AML-193 (cell line): ENCODE data around the gene AFTPH.
A peak's percentile ranks its signal among the peaks of the same experiment; 100 is the strongest.

ENCODE experiments used
- DNase-seq, 2 experiments: peaks; one replicate each; lab custom pipeline; 2025; lab: John Stamatoyannopoulos, UW

AFTPH gene, protein sequence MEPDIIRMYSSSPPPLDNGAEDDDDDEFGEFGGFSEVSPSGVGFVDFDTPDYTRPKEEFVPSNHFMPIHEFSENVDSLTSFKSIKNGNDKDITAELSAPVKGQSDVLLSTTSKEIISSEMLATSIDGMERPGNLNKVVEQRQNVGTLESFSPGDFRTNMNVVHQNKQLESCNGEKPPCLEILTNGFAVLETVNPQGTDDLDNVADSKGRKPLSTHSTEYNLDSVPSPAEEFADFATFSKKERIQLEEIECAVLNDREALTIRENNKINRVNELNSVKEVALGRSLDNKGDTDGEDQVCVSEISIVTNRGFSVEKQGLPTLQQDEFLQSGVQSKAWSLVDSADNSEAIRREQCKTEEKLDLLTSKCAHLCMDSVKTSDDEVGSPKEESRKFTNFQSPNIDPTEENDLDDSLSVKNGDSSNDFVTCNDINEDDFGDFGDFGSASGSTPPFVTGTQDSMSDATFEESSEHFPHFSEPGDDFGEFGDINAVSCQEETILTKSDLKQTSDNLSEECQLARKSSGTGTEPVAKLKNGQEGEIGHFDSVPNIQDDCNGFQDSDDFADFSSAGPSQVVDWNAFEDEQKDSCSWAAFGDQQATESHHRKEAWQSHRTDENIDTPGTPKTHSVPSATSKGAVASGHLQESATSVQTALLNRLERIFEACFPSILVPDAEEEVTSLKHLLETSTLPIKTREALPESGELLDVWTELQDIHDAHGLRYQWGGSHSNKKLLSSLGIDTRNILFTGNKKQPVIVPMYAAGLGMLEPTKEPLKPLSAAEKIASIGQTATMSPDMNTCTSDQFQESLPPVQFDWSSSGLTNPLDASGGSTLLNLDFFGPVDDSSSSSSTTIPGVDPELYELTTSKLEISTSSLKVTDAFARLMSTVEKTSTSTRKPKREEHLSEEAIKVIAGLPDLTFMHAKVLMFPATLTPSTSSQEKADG

DNA sequence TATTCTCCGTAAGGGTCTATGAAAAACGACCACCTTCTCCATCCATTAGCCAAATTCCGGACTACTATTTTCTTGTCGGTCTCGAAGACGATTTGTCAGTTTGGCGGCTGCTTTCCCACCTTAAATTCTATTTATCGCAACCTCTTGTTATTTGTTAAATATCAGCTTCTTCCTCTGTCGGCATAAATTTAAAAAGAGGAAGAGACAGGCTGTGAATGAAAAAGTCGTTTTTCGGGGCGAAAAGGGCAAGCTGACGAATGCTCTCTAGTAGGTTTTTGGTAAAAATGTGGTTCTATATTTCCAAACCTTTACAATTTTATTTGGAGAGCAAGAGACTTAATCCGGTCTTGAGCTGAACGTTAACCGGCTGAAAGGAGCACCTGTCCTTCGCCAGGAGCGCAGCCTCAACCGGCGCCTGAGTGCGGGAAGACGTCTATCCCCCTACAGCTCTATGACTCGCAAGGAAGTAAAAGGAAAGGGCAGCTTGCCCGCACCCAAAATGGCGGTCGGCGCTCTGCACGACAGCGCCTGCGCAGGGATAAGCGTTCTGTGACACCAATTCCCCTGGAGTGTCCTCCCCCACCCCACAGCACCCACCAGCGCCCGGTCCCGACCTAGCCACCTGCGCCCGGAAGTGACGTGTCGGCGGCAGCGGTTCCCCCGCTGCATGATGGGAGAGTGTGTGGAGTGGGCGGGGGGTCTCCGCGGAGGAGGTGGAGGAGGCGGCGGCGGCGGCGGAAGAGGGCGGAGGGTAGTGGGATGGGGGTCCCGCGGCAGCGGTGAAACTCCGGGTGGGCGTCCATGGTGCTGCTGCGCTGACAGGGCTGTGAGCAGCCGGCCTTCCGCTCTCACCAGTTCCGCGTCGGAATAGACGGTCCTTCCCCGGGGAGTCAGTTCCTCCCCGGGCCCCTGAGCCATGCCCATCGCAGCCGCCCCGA, at the start of gene AFTPH:
AFTPH (plus strand) TSS at position 663 of the 938 bp plus-strand sequence. CDS start 27,147 bp downstream, outside the sequence.
- DNase-seq = peak; percentile 96 to 98

DNA sequence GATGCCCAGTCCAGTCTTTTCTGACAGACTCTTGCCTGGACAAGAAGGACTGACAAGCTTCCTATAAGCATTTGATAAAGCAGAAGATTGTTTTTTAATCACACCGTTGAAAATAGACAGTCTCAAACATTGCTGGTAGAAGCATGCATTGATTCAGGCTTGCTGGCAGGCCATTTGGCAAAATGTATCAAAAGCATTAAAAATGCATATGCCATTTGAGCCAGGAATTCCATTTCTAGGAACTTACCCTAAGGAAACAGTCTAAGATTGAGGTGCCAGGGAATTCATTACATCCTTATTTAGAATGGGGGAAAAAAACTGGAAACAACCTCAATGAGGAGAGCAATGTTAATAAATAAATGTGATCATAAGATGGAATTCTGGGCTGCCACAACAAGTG, 49.5 kb upstream of the AFTPH start:
- no peak for DNase-seq

DNA sequence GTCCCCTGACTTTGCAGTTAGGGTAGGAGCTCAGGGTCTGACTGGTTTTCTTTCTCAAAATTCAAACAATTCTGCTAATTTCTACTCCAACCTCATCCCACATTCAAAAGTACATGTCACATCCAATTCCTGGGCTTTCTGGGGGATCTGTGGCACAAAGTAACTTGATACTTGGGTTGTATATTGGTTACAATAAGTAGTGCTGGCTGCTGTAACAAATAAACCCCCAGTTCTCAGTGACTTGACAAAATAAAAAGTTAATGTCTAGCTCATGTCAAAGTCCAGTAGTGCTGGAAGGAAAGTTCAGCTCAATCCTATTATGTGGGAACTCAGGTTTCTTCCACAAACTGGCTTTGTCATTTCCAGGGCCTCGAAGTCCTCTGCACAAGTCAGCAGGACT, 47.1 kb upstream of the AFTPH start:
- DNase-seq = no peak

DNA sequence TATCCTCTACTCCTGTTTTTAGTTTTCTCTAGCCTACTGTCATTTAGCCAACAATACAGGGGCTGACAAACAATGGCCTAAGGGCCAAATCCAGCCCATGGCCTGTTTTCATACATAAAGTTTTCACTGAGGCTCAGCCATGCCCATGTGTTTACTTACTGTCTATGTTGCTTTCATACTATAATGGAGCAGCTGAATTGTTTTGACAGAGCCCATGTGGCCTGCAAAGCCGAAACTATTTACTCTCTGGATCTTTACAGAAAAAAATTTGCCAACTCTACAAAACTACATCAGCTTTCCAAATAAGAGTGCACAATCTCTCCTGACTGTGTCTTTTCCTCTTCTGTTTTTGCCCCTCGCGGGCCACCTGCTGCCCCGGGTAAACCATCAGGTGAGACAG, 46.1 kb upstream of the AFTPH start:
- no peak for DNase-seq

DNA sequence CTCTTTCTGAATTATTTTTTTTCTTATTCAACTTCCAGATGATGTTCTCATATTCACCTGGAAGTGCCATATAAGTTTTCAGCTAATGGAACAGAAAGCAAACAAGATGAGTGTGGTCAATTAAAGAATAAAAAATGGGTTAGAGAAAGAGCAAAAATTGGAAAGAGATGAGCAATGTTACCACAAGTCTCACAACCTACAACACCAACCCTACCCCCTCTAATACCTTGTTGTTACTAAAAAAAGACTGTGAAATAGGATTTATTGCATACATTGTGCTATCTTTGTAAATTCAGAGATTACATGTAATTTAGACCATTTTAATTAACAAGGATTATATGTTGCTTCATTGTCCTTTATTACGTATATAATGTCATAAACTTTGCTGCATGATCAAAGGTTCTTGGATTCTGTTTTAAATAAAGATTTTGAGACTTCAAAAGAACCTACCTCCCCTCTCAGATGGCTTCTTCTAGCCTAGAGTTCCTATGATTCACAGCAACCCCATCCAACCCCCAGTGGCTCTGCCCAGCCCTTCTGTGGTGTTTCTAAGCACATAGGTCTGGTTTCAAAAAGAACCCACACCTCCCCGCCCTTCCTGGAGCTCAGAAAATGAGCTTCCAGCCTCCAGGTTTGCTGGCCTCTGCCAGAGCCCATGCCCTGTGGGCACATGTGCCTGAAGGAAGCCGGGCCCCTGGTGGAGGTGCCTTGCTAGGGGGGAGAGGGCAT, 45.5 kb upstream of the AFTPH start:
- no peak for DNase-seq

DNA sequence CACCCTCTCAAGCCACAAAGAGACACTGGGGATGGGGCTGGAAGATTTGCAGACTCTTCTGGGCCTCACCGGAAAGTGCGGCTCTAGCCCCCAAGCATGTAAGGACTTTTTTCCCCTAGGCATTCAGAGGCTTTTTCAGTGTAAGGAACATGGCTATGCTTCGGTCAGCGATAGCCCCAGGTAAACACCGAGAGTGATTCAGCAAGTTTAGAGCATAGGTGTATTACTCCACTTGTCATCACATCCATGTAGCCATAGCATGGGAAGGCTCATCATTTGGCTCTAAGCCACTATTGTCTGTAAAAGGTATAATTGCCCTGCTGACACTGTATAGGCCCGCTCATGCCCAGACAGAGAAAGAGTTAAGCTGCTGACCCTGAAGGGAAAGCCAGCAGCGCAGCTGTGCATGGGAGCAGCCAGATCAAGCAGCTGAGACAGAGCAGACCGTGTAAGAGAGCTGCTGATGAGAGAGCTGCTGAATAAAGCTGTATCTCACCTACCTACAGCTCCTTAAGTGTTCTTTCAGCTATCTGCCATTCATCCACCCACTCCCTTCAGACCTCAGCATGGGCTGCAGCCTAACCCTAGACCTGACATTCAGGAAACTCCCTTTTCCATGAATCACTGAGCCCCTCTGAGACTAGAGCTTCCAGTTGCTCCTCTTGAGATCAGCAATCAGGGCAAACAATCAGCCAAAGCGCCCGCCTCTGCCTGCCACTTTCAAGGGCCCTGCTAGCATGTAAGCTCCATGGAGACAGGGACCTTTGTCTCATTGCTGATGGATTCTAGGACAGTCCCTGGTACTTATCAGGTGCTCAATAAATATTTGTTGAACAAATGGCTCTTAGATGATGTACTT, 44.6 kb upstream of the AFTPH start:
- DNase-seq = no peak

DNA sequence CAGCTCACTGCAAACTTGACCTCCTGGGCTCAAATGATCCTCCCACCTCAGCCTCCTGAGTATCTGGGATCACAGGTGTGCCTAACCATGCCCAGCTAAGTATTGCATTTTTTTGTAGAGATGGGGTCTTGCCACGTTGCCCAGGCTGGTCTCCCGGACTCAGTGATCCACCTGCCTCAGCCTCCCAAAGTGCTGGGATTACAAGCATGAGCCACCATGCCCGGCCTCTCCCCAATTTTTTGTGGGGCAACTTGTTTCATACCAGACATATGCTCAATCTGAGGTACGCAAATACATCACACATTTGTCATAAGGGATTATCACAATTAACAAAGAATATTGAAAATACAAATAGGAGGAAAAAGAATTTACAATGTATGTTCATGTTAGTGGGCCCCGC, 42.5 kb upstream of the AFTPH start:
- DNase-seq = no peak

DNA sequence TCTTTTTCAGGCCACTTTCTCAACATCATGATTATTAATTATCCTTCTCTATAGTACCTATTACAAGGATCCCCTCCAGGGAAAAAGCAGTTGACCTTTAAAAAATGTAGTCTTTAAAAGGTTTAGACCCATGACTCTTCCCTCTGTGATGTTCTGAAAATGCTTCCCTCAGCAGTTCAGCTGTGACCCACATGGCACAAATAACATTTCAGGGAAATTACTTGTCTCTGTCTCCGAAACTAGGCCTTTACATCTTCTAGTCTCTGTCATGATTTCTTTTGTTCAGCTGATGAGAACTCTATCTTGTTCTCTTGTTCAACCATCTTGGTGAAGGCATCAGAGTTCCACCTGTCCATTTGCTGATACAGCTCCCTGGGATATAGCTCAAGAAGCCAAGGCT, 41.9 kb upstream of the AFTPH start:
- DNase-seq = no peak

DNA sequence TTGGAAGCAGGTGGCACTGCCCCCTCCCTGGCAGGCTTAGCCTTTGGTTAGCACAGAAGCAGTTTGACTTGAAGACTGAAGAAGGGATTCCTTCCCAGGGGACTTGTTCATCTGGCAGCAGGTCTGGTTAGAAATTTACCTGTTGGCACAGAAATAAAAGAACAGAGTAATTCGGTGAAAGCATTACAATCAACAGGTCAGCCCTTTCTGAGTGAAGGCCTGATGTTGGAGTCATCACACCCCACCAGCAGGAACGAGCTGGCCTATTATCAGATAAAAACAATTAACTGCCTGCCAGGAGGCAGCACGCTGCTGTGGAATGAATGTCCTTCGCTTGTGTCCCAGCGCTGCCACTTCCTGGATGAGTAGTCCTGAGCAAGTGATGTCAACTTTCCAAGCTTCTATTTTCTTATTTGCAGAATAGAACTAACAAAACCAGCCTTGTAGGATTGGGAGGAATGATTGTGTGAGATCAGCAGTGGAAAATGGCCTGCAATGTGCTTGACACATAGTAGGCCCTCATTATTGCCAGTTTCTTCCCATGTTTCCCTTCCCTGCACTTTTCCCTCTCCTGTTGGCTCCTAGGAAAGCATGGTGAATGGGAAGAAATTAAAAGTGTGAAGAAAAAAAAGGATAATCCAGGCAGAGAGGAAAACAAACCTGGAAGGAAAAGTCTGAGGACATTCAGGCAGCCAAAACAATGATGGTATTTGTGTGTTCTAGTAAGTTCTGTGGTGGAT, 41.2 kb upstream of the AFTPH start:
- no peak for DNase-seq

DNA sequence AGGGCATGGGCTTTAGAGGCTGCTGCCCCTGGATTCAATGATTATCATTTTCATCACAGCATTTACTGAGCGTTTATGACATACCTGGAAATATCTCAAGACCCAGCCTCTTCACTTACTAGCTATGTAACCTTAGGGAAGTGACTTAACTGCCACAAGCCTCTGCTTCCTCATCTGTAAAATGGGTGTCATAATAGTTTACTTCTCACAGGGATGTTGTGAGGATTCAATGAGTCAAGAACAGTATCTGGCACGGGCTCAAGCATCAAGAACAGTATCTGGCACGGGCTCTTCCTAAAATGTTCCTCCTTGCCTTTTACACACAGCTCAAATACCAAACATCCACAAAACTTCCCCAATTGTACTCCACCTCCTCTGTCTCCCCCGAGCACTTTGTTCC, 38.8 kb upstream of the AFTPH start:
- DNase-seq = no peak

DNA sequence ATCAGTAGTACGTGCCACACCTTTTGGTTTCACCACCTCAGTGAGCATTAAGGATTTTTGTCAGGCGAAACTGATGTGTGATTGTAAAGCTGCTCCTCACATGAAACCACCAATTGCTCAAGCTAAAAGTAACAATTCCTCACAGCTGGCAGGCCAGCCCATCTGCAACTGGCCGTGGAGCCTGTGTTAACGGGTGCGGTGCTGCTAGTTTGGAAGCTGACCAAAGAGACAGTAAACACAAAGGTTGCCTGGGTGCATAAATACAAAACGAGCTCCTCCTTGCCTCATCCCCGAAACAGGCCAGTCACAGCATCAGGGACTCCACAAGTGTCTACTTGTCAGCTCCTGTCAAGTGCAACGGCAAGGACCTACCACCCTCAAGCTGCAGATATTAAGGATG, 38.2 kb upstream of the AFTPH start:
- no peak for DNase-seq

DNA sequence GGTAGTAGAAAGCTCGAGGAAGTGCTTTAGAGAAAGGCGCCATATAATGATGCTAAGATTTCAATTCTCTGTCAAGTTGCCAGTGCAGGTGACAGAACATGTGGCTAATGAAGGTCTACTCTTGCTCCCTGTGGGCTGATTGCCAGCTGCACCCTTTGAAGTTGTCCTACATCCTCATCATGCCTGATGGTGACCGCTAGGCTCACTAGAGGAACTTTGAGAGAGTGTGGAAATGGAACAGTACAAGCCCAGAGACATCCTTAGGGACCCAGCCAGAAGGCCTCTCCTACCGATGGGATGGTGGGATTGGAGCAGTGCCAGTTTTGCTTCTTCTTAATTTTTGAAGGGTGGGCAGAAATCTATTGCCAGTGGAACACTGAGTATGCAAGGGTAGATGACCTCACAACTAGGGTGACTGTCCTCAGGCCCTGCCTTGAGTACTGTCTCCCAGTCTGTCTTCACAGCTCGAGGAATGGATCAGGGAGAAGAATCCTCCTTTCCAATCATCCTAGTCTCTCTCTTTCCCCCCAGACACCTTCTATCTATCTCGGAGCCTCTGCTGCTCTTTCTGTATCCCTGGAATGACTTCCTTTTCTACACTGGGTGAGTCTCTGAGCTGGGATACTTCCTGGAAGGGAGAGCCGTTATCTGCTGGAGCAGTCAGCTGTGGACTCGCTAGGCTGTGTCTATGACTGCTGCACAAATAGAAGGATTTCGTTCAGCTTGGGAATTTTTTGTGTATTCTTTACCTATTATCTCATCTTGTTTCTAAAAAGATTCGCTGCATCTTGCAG, 36.7 kb upstream of the AFTPH start:
- no peak for DNase-seq

DNA sequence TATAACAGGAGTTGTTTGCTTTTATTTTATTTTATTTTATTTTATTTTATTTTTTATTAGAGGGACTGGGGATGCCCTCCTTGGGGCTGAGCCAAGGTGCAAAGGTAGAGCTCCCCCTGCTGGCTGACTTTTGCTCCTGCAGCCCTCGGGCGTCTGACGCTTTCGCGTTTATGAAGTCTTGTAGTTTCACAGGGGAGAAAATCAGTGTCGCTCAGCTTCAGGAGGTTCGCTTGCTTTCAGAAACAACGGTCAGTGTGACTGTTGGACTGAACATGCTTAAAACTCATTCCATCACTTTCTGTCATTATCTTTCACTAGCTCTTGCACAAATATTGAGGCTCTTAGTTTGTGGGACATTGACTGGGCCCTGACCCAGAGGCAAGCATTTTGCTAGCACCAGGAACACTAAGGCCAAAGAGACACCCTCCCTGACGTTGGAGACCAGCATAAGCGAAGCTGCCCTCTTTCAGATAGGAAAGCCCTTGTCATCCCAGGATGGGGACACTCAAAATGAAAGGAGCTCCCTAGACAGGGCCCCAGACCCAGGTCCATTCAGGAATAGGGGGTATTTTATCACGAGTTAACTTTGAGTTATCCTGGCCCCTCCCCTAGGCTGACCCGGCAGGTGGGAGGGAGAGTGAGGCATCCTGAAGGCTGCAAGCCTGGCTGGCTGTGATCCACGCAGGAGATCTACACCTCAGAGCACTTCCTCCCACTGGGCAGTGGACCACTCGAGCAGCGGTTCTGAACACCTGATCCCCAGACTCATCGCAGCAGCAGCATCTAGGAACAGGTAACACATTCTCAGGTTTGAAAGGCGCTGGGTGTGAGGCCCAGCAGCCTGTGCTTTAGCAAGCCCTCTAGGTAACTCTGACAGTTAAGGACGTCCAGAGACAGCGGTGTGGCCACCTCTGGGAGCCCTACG, 35.8 kb upstream of the AFTPH start:
- DNase-seq = peak; percentile 28 to 56

DNA sequence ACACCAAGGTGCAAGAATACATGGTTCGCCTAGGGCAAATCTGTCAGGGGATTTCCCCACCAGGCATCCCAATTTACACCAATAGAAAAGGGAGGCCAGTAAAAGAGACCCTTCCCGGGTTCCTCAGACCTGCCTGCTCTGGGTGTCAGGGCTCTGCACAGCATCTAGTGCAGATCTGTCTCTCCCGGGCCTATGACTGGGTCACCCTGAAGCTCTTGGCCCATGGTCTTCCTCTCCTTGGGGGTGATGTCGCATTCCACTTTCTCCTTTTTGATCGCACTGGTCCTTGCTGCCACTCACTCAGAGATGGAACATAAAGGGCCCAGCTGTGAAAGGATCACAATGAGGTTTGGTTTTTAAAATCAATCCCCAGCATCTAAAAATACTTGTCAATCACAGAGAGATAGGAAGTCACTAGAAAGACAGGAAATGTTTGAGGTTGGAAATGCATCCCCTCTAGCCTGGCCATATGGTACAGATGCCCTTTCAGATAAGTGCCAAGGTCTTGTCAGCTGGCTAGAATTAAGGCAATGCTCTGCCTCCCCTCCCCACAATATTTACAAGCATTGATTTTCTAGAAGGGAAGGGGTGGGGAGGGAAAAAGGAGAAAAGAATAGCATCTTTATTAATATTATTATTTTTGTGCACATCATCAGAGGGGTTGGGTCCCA, 34.9 kb upstream of the AFTPH start:
- DNase-seq = no peak

DNA sequence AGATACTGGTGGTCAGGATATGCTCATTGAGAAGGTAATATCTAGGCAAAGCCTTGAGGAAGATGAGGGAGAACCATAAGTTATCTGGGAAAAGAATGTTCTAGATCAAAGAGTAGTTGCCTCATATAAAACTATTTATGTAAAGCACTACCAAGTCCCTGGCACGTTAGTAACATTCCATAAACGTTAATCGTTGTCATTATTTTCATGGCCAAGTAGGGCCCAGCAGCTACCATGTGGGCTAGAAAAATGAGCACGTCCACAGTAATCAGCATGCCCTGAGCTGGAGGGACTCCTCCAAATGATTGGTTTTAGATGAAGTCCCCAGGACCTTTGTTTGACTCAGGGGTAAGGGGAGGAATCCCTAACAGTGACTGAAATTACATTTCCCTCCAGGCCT, 32.7 kb upstream of the AFTPH start:
- DNase-seq = no peak

DNA sequence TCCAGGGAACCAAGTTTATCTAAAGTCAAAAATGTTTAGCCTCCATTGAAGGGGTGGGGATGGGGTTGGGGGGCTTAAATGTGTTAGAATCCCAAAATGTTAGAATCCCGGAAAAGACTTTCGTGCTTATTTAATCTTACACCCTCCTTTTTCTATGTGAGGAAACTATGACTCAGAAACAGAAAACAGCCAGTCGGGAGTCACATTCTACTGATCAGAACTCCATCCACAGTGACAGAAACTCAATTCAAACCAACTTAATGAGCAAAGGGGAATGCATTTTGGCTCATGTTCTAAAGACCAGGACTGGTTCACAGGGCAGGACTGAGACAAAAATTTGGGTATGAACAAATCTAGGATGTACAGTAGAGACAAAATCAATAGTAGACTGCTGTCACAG, 31.9 kb upstream of the AFTPH start:
- DNase-seq = no peak

DNA sequence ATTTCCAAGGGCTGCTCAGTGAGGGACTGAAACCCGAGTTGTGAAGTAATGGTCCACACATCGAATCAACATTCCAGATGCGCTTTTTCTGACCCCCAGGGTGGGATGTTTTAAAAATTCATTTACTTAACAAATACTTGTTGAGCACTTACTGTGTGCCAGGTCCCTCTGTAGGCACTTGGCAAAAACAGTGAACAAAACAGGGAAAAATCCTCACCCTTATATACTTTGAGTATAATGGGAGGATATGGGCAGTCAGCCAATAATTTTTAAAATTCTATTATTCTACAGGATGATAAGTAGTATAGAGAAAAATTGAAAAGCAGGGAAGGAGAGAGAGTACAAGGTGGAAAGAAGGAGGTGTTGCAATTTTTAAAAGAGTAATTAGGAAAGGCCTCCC, 31.3 kb upstream of the AFTPH start:
- no peak for DNase-seq
